Measurements from ENCODE around the gene SEC31A. TPM values are rescaled to one million over a fixed set of nuclear protein-coding genes. Genes with fewer than 3 reads are reported as not detected.

SEC31A gene, protein sequence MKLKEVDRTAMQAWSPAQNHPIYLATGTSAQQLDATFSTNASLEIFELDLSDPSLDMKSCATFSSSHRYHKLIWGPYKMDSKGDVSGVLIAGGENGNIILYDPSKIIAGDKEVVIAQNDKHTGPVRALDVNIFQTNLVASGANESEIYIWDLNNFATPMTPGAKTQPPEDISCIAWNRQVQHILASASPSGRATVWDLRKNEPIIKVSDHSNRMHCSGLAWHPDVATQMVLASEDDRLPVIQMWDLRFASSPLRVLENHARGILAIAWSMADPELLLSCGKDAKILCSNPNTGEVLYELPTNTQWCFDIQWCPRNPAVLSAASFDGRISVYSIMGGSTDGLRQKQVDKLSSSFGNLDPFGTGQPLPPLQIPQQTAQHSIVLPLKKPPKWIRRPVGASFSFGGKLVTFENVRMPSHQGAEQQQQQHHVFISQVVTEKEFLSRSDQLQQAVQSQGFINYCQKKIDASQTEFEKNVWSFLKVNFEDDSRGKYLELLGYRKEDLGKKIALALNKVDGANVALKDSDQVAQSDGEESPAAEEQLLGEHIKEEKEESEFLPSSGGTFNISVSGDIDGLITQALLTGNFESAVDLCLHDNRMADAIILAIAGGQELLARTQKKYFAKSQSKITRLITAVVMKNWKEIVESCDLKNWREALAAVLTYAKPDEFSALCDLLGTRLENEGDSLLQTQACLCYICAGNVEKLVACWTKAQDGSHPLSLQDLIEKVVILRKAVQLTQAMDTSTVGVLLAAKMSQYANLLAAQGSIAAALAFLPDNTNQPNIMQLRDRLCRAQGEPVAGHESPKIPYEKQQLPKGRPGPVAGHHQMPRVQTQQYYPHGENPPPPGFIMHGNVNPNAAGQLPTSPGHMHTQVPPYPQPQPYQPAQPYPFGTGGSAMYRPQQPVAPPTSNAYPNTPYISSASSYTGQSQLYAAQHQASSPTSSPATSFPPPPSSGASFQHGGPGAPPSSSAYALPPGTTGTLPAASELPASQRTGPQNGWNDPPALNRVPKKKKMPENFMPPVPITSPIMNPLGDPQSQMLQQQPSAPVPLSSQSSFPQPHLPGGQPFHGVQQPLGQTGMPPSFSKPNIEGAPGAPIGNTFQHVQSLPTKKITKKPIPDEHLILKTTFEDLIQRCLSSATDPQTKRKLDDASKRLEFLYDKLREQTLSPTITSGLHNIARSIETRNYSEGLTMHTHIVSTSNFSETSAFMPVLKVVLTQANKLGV
- total RNA-seq (100 to 1,000 TPM; 107 to 146 (median 130) TPM), total RNA-seq (111 to 175 (median 147) reads per million in 29 experiments)
- total RNA-seq (2013): 129 TPM

DNA sequence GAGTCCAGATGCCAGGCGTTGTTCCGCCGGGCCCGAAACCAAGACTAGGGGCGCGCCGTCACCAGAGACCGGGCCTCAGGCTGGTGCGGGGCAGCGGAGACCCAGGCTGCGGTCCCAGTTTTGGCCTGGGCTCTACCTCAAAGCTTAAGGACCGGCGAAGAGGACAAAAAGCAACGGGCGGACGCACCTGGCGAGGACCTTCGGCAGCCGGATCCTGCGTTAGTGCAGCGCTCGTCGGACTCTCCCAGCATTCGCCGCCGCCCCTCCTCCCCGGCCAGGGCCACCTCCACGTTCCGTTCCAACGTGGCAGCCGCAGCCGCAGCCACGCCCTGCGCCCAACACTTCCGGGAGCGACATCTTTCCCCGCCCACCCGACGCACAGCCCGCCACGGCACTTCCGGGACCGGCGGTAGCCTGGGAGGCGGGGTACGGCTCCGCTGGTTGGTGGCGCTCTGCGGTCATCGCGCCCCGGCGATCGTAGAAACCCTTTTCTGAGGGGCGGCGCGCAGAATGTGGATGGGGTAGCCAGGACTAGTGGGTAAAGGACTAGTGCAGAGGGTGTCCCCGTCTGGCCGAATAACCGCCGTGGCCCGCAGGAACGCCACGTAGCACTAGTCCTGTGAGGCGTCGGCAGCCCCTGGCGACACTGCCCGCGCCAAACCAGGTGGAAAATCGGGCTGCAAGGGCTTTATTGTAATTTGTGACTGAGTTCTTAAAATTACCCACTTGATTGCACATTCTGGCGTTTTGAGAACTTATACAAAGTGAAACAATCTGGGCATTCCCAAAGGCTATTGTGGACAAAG is at the start of gene SEC31A:
Gene SEC31A (minus strand): TSS at position 253 of the 806 bp plus-strand sequence. CDS start 9,217 bp downstream, outside the sequence.
- Mint-ChIP-seq H3K4me3 (peak within 1 kb of the TSS; percentile 88 to 94 (median 90)), H3K27ac (peak within 1 kb of the TSS; percentile 96 to 97), H3K4me1 (peaks cover 44 to 48% (median 44%) of the 10 kb centered on the region in 3 donors), H3K27me3 (no peaks in the 10 kb centered on the region), H3K9me3 (no peaks in the 10 kb centered on the region), H3K36me3 (peaks cover 17% of the 10 kb centered on the region)
- Histone ChIP-seq H3K4me1 (ENCODE audit: control insufficient read depth in 1 of 2, extremely low read depth in 1 of 2, insufficient read depth in 2 of 2, low read length in 2 of 2) (peaks cover 14 to 18% of the 10 kb centered on the region in 2 experiments), H3K27me3 (replicated peaks in 1 of 2; ENCODE audit: control insufficient read depth in 2 of 2, extremely low read depth in 1 of 2, insufficient read depth in 2 of 2, low read length in 1 of 2) (no peaks in the 10 kb centered on the region), H3K9me3 (no peaks in the 10 kb centered on the region), H3K27ac (ENCODE audit: low read length) (peak within 1 kb of the TSS; percentile 90), H3K4me3 (ENCODE audit: control insufficient read depth in 1 of 2, extremely low read depth in 1 of 2, low read length in 1 of 2) (peak within 1 kb of the TSS; percentile 87 to 92), H3K36me3 (ENCODE audit: control insufficient read depth in 2 of 2, extremely low read depth in 1 of 2, insufficient read depth in 1 of 2, low read length in 1 of 2) (peaks cover 3 to 16% of the 10 kb centered on the region in 2 donors)
- under 1% methylated on average over 56 of the region's 71 CpGs for WGBS (ENCODE audit: insufficient coverage)
- POLR2A ChIA-PET: interaction anchor here in 1 of 2 donors (0.6 kb wide), 1 partner anchor 442 kb away, joined by 8 read pairs; no protein-coding TSS in a partner anchor
- ATAC-seq (replicated peaks in 1 of 4) (peak; percentile 93 to 97 (median 96)), DNase-seq (peak; percentile 89 to 99 (median 95))
- CTCF ChIA-PET: interaction anchor here (0.5 to 1.9 kb wide), 3 partner anchors 9 to 360 kb away, joined by 3 to 8 read pairs (median 4); partner anchors contain the start of gene THAP9 (in 1 of the 2)

DNA sequence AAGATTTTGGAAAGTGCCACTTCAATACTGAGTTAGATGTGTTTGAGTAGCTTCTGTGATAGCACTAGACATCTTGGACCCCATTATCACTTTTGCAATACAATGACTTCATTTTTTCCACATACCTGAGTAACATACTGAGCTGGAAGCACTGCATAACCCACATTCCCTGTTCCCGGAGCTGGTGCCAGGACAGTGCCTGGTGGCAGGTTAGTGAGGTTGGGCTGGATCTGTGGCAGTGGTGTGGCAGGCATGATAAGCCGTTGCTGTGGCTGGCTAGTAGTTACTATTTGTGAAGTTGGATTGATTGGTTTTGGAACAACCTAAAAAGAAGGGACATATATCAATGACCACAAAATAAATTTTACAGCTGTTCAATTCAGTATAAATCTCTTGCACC is 48.5 kb upstream of the SEC31A start:
- no peaks in the 10 kb centered on the region for H3K4me1 Mint-ChIP-seq
- H3K36me3 Mint-ChIP-seq: peaks cover 46% of the 10 kb centered on the region
- ChIA-PET POLR2A (no interaction called here), CTCF (no interaction called here)
- H3K4me3 Mint-ChIP-seq: no peak overlapping the region
- no peak for DNase-seq
- no peaks in the 10 kb centered on the region for H3K4me1 ChIP-seq (ENCODE audit: control insufficient read depth in 1 of 2, extremely low read depth in 1 of 2, insufficient read depth in 2 of 2, low read length in 2 of 2)
- H3K27ac Mint-ChIP-seq: no peak overlapping the region
- peaks cover 0 to 40% of the 10 kb centered on the region in 2 donors for H3K36me3 ChIP-seq (ENCODE audit: control insufficient read depth in 2 of 2, extremely low read depth in 1 of 2, insufficient read depth in 1 of 2, low read length in 1 of 2)
- WGBS (ENCODE audit: insufficient coverage): no CpG with 5 or more reads among the region's 2 CpGs
- no peak for ATAC-seq (replicated peaks in 1 of 4)
- H3K27me3 ChIP-seq (replicated peaks in 1 of 2; ENCODE audit: control insufficient read depth in 2 of 2, extremely low read depth in 1 of 2, insufficient read depth in 2 of 2, low read length in 1 of 2): no peaks in the 10 kb centered on the region
- H3K9me3 Mint-ChIP-seq: no peaks in the 10 kb centered on the region
- no peaks in the 10 kb centered on the region for H3K9me3 ChIP-seq
- no peaks in the 10 kb centered on the region for H3K27me3 Mint-ChIP-seq
- no peak overlapping the region for H3K4me3 ChIP-seq (ENCODE audit: control insufficient read depth in 1 of 2, extremely low read depth in 1 of 2, low read length in 1 of 2)
- no peak overlapping the region for H3K27ac ChIP-seq (ENCODE audit: low read length)

DNA sequence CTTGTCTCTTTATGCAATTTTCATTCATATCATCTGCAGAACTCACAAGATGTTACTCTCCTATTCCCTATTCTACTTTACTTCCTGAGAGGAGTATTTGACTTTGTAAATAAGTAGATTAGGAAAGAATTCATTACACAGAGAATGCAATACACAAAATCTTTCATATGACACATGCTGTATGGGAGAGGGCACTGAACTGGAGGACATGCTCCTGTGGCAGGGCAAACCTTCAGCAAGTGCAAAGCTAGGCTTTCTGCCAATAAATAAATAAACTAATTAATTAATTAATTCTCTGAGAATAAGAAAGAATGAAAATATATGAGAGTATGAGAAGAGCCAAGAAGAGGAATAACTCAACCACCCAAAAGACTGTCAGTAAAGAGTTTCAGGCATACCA is 43.5 kb upstream of the SEC31A start:
- no peaks in the 10 kb centered on the region for H3K27me3 ChIP-seq (replicated peaks in 1 of 2; ENCODE audit: control insufficient read depth in 2 of 2, extremely low read depth in 1 of 2, insufficient read depth in 2 of 2, low read length in 1 of 2)

DNA sequence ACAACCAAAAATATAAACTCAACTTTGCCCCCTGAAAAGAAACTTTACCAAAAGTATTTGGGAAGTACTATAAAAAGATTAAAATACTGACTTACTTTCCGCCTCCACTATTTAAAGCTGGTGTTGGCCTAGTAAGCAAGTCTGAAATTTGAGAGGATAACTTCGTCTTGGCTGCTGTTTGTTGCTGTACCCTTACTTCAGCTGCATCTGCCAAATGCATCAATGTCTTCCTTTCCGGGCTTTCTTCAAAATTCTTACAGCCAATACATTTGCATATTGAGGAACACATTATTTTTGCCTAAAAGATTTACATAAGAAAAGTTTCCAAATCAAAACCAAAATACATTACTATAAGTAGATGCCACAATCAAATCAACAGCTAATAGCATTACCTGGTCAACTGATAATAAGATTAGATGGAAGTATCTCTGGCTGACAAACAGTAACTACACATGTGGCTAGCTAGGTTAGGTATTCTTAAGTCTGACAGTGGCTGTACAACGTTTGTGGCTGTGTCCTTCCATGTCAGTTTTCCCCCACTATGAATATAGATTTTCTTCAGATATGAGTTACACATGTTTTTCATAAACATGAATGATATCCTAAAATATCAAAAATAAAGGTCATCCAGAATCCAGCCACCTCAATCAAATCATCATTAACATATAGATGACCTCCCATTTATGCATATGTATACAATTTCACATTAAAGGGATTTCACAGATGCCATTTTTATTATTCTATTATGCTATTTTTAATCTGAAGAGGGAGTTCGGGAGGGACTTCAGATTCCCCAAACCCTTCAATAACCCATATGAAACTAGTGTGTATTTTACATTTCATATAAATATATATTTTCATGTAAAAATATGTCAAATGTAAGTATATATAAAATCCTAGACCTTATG is 40.1 kb upstream of the SEC31A start:
- H3K36me3 Mint-ChIP-seq: peaks cover 47% of the 10 kb centered on the region
- Histone ChIP-seq H3K9me3 (no peaks in the 10 kb centered on the region), H3K4me1 (ENCODE audit: control insufficient read depth in 1 of 2, extremely low read depth in 1 of 2, insufficient read depth in 2 of 2, low read length in 2 of 2) (no peaks in the 10 kb centered on the region), H3K27me3 (replicated peaks in 1 of 2; ENCODE audit: control insufficient read depth in 2 of 2, extremely low read depth in 1 of 2, insufficient read depth in 2 of 2, low read length in 1 of 2) (no peaks in the 10 kb centered on the region), H3K27ac (ENCODE audit: low read length) (no peak overlapping the region), H3K4me3 (ENCODE audit: control insufficient read depth in 1 of 2, extremely low read depth in 1 of 2, low read length in 1 of 2) (no peak overlapping the region), H3K36me3 (ENCODE audit: control insufficient read depth in 2 of 2, extremely low read depth in 1 of 2, insufficient read depth in 1 of 2, low read length in 1 of 2) (peaks cover 0 to 28% of the 10 kb centered on the region in 2 donors)
- H3K27ac Mint-ChIP-seq: no peak overlapping the region
- H3K27me3 Mint-ChIP-seq: no peaks in the 10 kb centered on the region
- H3K9me3 Mint-ChIP-seq: no peaks in the 10 kb centered on the region
- ChIA-PET CTCF (no interaction called here), POLR2A (no interaction called here)
- ATAC-seq (replicated peaks in 1 of 4): no peak
- H3K4me3 Mint-ChIP-seq: no peak overlapping the region
- H3K4me1 Mint-ChIP-seq: no peaks in the 10 kb centered on the region
- 100% methylated on average over 1 of the region's 5 CpGs for WGBS (ENCODE audit: insufficient coverage)
- no peak for DNase-seq

More for the DNA sequence above, 43.5 kb upstream of the SEC31A start:
- no peaks in the 10 kb centered on the region for H3K4me1 ChIP-seq (ENCODE audit: control insufficient read depth in 1 of 2, extremely low read depth in 1 of 2, insufficient read depth in 2 of 2, low read length in 2 of 2)
- Mint-ChIP-seq H3K4me3 (no peak overlapping the region), H3K36me3 (peaks cover 55% of the 10 kb centered on the region), H3K9me3 (no peaks in the 10 kb centered on the region), H3K27me3 (no peaks in the 10 kb centered on the region), H3K27ac (no peak overlapping the region), H3K4me1 (no peaks in the 10 kb centered on the region)
- H3K27ac ChIP-seq (ENCODE audit: low read length): no peak overlapping the region
- CTCF ChIA-PET: interaction anchor here in 1 of 2 donors (1.0 kb wide), 1 partner anchor 10 kb away, joined by 3 read pairs; no protein-coding TSS in a partner anchor
- ATAC-seq (replicated peaks in 1 of 4) (no peak), DNase-seq (no peak)
- no peak overlapping the region for H3K4me3 ChIP-seq (ENCODE audit: control insufficient read depth in 1 of 2, extremely low read depth in 1 of 2, low read length in 1 of 2)
- POLR2A ChIA-PET: no interaction called here
- H3K9me3 ChIP-seq: no peaks in the 10 kb centered on the region
- H3K36me3 ChIP-seq (ENCODE audit: control insufficient read depth in 2 of 2, extremely low read depth in 1 of 2, insufficient read depth in 1 of 2, low read length in 1 of 2): peaks cover 0 to 34% of the 10 kb centered on the region in 2 donors

DNA sequence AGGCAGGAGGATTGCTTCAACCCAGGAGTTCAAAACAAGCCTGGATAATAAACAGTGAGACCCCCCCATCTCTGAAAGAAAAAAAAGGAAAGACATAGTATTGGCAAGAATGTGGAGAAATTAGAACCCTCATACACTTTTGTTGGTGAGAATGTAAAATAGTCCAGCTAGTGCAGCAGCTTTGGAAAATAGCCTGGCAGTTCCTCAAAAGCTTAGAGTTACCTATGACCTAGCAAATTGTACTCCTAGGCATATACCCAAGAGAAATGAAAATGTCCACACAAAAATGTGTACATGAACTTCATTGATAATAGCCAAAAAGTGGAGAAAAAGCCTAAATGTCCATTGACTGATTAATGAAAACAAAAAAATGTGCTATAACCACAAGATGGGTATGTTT is 30.8 kb upstream of the SEC31A start:
- ATAC-seq (replicated peaks in 1 of 4) (no peak), DNase-seq (no peak)
- H3K9me3 ChIP-seq: no peaks in the 10 kb centered on the region
- no peaks in the 10 kb centered on the region for H3K36me3 ChIP-seq (ENCODE audit: control insufficient read depth in 2 of 2, extremely low read depth in 1 of 2, insufficient read depth in 1 of 2, low read length in 1 of 2)
- Mint-ChIP-seq H3K36me3 (peaks cover 12% of the 10 kb centered on the region), H3K4me3 (no peak overlapping the region), H3K9me3 (no peaks in the 10 kb centered on the region), H3K27me3 (no peaks in the 10 kb centered on the region), H3K27ac (no peak overlapping the region), H3K4me1 (no peaks in the 10 kb centered on the region)
- no peak overlapping the region for H3K4me3 ChIP-seq (ENCODE audit: control insufficient read depth in 1 of 2, extremely low read depth in 1 of 2, low read length in 1 of 2)
- no peak overlapping the region for H3K27ac ChIP-seq (ENCODE audit: low read length)
- no peaks in the 10 kb centered on the region for H3K4me1 ChIP-seq (ENCODE audit: control insufficient read depth in 1 of 2, extremely low read depth in 1 of 2, insufficient read depth in 2 of 2, low read length in 2 of 2)
- no peaks in the 10 kb centered on the region for H3K27me3 ChIP-seq (replicated peaks in 1 of 2; ENCODE audit: control insufficient read depth in 2 of 2, extremely low read depth in 1 of 2, insufficient read depth in 2 of 2, low read length in 1 of 2)
- CTCF ChIA-PET: interaction anchor here in 1 of 2 donors (1.0 kb wide), 1 partner anchor 113 kb away, joined by 3 read pairs; the partner anchor contains the start of gene COPS4
- POLR2A ChIA-PET: interaction anchor here in 1 of 2 donors (0.6 kb wide), 1 partner anchor 10 kb away, joined by 6 read pairs; no protein-coding TSS in a partner anchor
